Keratinocyte (primary cell): Measurements from ENCODE around the gene ZC3H18.

Source experiments
- CTCF ChIP-seq, 3 experiments: IDR thresholded peaks in 1 of 3; conservative IDR thresholded peaks in 1 of 3; optimal IDR thresholded peaks in 1 of 3; 2 replicates in 2 of 3; 3 replicates in 1 of 3; pipeline versions ENCODE3 to v1.5.1; 2011; ENCODE audit warnings: low read length in 3 of 3, mild to moderate bottlenecking in 3 of 3, moderate library complexity in 2 of 3, control low read depth in 1 of 3, inconsistent platforms in 1 of 3; ENCODE audit not compliant: insufficient read depth in 2 of 3; ENCODE audit errors: extremely low read depth in 1 of 3
- EZH2 ChIP-seq: IDR thresholded peaks from one replicate; pipeline ENCODE4 v1.6.1; 2012; ENCODE audit warnings: inconsistent platforms, mild to moderate bottlenecking, low read length, moderate library complexity

GRCh38 chr16:88581033-88581432 is 10.8 kb downstream of the ZC3H18 start:
- TF ChIP-seq EZH2 (no peak), CTCF (optimal IDR thresholded peaks at IDR 0.05 in 1 of 3, IDR thresholded peaks at IDR 0.05 in 1 of 3, conservative IDR thresholded peaks at IDR 0.05 in 1 of 3; ENCODE audit: extremely low read depth in 1 of 3, insufficient read depth in 2 of 3, low read length in 3 of 3) (no peak)
